ENCODE results near the gene HLTF.

DNA sequence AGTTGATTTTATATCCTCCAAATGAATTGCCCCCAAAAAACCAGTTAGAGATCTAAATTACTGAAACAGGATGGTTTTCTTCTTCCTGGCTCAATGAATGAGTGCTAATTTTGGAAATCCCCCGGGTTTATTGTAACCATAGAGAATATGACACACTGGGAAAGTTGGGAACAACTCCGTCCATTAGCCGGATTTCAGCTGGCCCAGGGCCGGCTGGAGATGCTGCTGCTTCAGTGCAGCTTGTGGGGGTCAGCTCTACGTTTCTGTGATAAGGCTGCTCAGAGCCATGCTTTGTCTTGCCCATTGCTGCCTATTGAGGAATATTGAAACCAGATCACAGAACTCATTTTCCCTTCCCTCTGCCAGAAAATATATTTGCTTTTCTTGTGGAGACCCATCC is 74.7 kb downstream of the HLTF start:
- TF ChIP-seq POLR2AphosphoS5 (IDR thresholded peaks at IDR 0.05; ENCODE audit: low read depth, low read length): no peak
- TF ChIP-seq TAF1 (IDR thresholded peaks at IDR 0.05; ENCODE audit: borderline replicate concordance, low read depth, low read length): no peak
- TF ChIP-seq POLR2A (IDR thresholded peaks at IDR 0.05; ENCODE audit: low read depth, low read length): no peak

All from GM12892 (cell line).